ENCODE results near the gene CYB561A3.

GRCh38 chr11:61347916-61348461, 13.7 kb downstream of the CYB561A3 start:
- no peak for TF ChIP-seq CTCF (IDR thresholded peaks at IDR 0.05; ENCODE audit: poor library complexity)
- no peak for TF ChIP-seq EZH2phosphoT487 (IDR thresholded peaks at IDR 0.05; ENCODE audit: low read depth, severe bottlenecking, unreplicated experiment)
- TF ChIP-seq EZH2 (IDR thresholded peaks at IDR 0.05; ENCODE audit: borderline replicate concordance) = no peak
